ENCODE measurements around the gene FTSJ1.

DNA sequence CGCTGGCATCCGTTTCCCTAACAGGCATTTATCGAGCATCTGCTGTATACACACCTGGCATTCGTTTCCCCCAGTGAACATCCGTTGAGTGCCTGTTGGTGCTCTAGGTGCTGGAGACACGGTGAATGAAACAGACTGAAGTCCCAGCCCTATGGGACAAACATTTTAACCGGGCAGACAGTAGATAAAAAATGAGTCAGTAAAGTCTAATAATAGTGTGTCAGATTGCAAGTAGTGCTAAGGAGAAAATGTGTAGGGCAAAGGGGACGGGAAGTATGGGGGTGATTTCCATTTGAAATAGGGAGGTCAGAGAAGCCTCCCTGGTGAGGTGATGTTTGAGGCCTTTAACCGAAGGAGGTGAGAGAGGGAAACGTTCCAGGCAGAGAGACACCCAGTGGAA lies 40.3 kb downstream of the FTSJ1 start:
- TF ChIP-seq, protein P1, sequence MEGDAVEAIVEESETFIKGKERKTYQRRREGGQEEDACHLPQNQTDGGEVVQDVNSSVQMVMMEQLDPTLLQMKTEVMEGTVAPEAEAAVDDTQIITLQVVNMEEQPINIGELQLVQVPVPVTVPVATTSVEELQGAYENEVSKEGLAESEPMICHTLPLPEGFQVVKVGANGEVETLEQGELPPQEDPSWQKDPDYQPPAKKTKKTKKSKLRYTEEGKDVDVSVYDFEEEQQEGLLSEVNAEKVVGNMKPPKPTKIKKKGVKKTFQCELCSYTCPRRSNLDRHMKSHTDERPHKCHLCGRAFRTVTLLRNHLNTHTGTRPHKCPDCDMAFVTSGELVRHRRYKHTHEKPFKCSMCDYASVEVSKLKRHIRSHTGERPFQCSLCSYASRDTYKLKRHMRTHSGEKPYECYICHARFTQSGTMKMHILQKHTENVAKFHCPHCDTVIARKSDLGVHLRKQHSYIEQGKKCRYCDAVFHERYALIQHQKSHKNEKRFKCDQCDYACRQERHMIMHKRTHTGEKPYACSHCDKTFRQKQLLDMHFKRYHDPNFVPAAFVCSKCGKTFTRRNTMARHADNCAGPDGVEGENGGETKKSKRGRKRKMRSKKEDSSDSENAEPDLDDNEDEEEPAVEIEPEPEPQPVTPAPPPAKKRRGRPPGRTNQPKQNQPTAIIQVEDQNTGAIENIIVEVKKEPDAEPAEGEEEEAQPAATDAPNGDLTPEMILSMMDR (IDR thresholded peaks at IDR 0.05): no peak
- TF ChIP-seq EZH2 (IDR thresholded peaks at IDR 0.05): no peak

All from neural progenitor cell (in vitro differentiated cells).